Measurements from ENCODE around the gene USP3.
"Not testable (repeated sequence)": the region's sequence is repeated elsewhere in the genome, so short reads cannot be mapped to it uniquely, and the experiment has no call there.

GRCh38 chr15:63620760-63621159 is 116.4 kb downstream of the USP3 start:
- not testable (repeated sequence) for TF ChIP-seq CTCF, POLR2A (IDR thresholded peaks at IDR 0.05)

Measured in testis (tissue), 2 donors.